Endothelial cell of umbilical vein (primary cell): ENCODE data around the gene IGHMBP2. TPM values are rescaled to one million over a fixed set of nuclear protein-coding genes. Genes with fewer than 3 reads are reported as not detected.

ENCODE experiments used
- BruUV-seq: library from RNA; stranded (reverse); fragments of 400-500 nt; replicated peaks from 2 replicates; lab custom pipeline; 2021; lab: Mats Ljungman, UMichigan
- CTCF ChIA-PET: fragments of 300-600, 350-600 bp; sonication (Branson Sonifier 250); formaldehyde crosslinking; loops from one replicate; lab custom pipeline; 2021; ENCODE audit warnings: antibody characterized with exemption, inconsistent platforms; lab: Charles Lee
- POLR2A ChIA-PET: fragments of 300-600, 350-600 bp; sonication (Branson Sonifier 250); formaldehyde crosslinking; loops from one replicate; lab custom pipeline; 2021; ENCODE audit warnings: antibody characterized with exemption, inconsistent platforms; lab: Charles Lee
- DNase-seq: peaks from one replicate; pipeline ENCODE4 v3.0.0-alpha.2; 2011; ENCODE audit warnings: low read depth, low spot score
- FAIRE-seq: peaks from 2 replicates; lab custom pipeline; 2011; peaks lifted over from hg19 to GRCh38; lab: Jason Lieb, UNC
- H2AFZ ChIP-seq: 2 replicates; pipeline ENCODE4 v1.6.0; 2012; ENCODE audit warnings: low read depth, low read length, control low read depth, inconsistent platforms
- H3K27ac ChIP-seq: 2 replicates; pipeline ENCODE4 v1.5.1; 2011; ENCODE audit warnings: low read depth, mild to moderate bottlenecking, control low read depth, low read length, moderate library complexity; ENCODE audit not compliant: insufficient read depth
- H3K27me3 ChIP-seq, 2 experiments: 2 replicates each; pipeline versions ENCODE4 v1.6.0 to v1.6.1; 2011; ENCODE audit warnings: low read length in 2 of 2, mixed read lengths in 1 of 2; ENCODE audit not compliant: control insufficient read depth in 2 of 2, insufficient read depth in 2 of 2
- H3K36me3 ChIP-seq, 2 experiments: 2 replicates in 1 of 2; 3 replicates in 1 of 2; pipeline ENCODE4 v1.5.1; 2011; ENCODE audit warnings: low read length in 2 of 2, mild to moderate bottlenecking in 1 of 2, moderate library complexity in 1 of 2; ENCODE audit not compliant: control insufficient read depth in 2 of 2, insufficient read depth in 2 of 2; ENCODE audit errors: extremely low read depth in 1 of 2
- H3K4me1 ChIP-seq: 3 replicates; pipeline ENCODE4 v1.5.1; 2011; ENCODE audit warnings: mild to moderate bottlenecking, low read length; ENCODE audit not compliant: control insufficient read depth, insufficient read depth; ENCODE audit errors: extremely low read depth
- H3K4me2 ChIP-seq: 2 replicates; pipeline ENCODE4 v1.6.1; 2011; ENCODE audit warnings: low read length, control low read depth, mixed read lengths; ENCODE audit not compliant: insufficient read depth
- H3K4me3 ChIP-seq, 3 experiments: fragments of 200-600 bp in 1 of 3; sonication (generic), shearing (Covaris generic) in 1 of 3; replicated peaks in 1 of 3; 2 replicates each; pipeline ENCODE4 v1.5.1; 2011 to 2016; ENCODE audit warnings: control low read depth in 3 of 3, low read length in 3 of 3, mild to moderate bottlenecking in 2 of 3, inconsistent platforms in 1 of 3, low read depth in 1 of 3, moderate library complexity in 1 of 3; ENCODE audit not compliant: insufficient read depth in 1 of 3
- H3K79me2 ChIP-seq: 2 replicates; pipeline ENCODE4 v1.6.0; 2012; ENCODE audit warnings: low read length, inconsistent platforms; ENCODE audit not compliant: control insufficient read depth, insufficient read depth
- H3K9ac ChIP-seq: replicated peaks from 2 replicates; pipeline ENCODE3; 2011; ENCODE audit warnings: low read length, control low read depth; ENCODE audit not compliant: insufficient read depth; ENCODE audit errors: extremely low read depth
- H3K9me1 ChIP-seq: replicated peaks from 3 replicates; pipeline ENCODE4 v1.6.0; 2011; ENCODE audit warnings: mild to moderate bottlenecking, low read length; ENCODE audit not compliant: control insufficient read depth, insufficient read depth; ENCODE audit errors: extremely low read depth
- H3K9me3 ChIP-seq: replicated peaks from 2 replicates; pipeline ENCODE4 v1.5.1; 2012; ENCODE audit warnings: low read length, inconsistent platforms; ENCODE audit not compliant: control insufficient read depth, insufficient read depth
- H4K20me1 ChIP-seq: replicated peaks from 2 replicates; pipeline ENCODE3; 2011; ENCODE audit warnings: mild to moderate bottlenecking, low read length; ENCODE audit not compliant: control insufficient read depth, insufficient read depth; ENCODE audit errors: extremely low read depth
- EZH2 ChIP-seq: IDR thresholded peaks from 2 replicates; pipeline ENCODE4 v1.6.1; 2012; ENCODE audit warnings: borderline replicate concordance, low read depth, mild to moderate bottlenecking, moderate library complexity, low read length, inconsistent platforms; ENCODE audit not compliant: severe bottlenecking
- FOS ChIP-seq: IDR thresholded peaks from 2 replicates; pipeline ENCODE4 v1.6.1; 2011; ENCODE audit warnings: mild to moderate bottlenecking, low read length, moderate library complexity, borderline replicate concordance; ENCODE audit not compliant: insufficient read depth
- GATA2 ChIP-seq: IDR thresholded peaks from 2 replicates; pipeline ENCODE4 v1.7.0; 2011; ENCODE audit warnings: low read depth, mild to moderate bottlenecking, moderate library complexity, mixed read lengths, low read length; ENCODE audit not compliant: insufficient read length, insufficient read depth
- JUN ChIP-seq: IDR thresholded peaks from 2 replicates; pipeline ENCODE4 v1.6.1; 2011; ENCODE audit warnings: borderline replicate concordance, low read depth; ENCODE audit not compliant: insufficient read length, insufficient read depth
- MAX ChIP-seq: IDR thresholded peaks from 2 replicates; pipeline ENCODE4 v1.6.1; 2011; ENCODE audit not compliant: insufficient read depth, insufficient read length
- MYC ChIP-seq: IDR thresholded peaks from one replicate; pipeline ENCODE4 v1.6.1; 2011; ENCODE audit warnings: mild to moderate bottlenecking, low read depth, low read length
- POLR2A ChIP-seq: IDR thresholded peaks from 2 replicates; pipeline ENCODE4 v1.6.1; 2012; ENCODE audit warnings: low read depth, mild to moderate bottlenecking, control low read depth, low read length
- POLR2AphosphoS5 ChIP-seq: IDR thresholded peaks from 2 replicates; pipeline ENCODE4 v1.6.1; 2012; ENCODE audit warnings: low read depth, mild to moderate bottlenecking, control low read depth, low read length, moderate library complexity; ENCODE audit not compliant: insufficient read depth
- dilution Hi-C: fragments of 300-500 bp; cut with MboI; formaldehyde crosslinking; loops from one replicate; pipeline ENCODE4 v1.15.0; 2019; ENCODE audit warnings: low sequenced_read_pairs; ENCODE audit not compliant: extremely low pct_ligation_motif_present
- intact Hi-C: fragments of 100-400 bp; cut with micrococcal nuclease; formaldehyde crosslinking; loops from one replicate; pipeline ENCODE4 v1.10.0; 2022
- polyA plus RNA-seq, 4 experiments: library from polyadenylated mRNA; depleted of rRNA in 3 of 4; stranded (reverse) in 3 of 4; unstranded in 1 of 4; fragments of >200 nt; gene quantifications; 2 replicates each; pipeline versions ENCODE4 v1.2.1 to v1.2.3, GENCODE V29; 2011 to 2012; ENCODE audit warnings: missing spikeins in 1 of 4
- total RNA-seq: library from RNA; stranded (reverse); gene quantifications from 2 replicates; pipeline ENCODE4 v1.2.3, GENCODE V29; 2021
- TF ChIP-seq, protein P1 (sequence below), 2 donors: IDR thresholded peaks; 1 replicate in 1 of 2; 2 replicates in 1 of 2; pipeline ENCODE4 v1.5.1; 2011; ENCODE audit warnings: low read length in 2 of 2, mild to moderate bottlenecking in 2 of 2, moderate library complexity in 2 of 2, control low read depth in 1 of 2, inconsistent platforms in 1 of 2, low read depth in 1 of 2; ENCODE audit not compliant: insufficient read depth in 1 of 2; ENCODE audit errors: extremely low read depth in 1 of 2

IGHMBP2 gene
- total and polyA plus RNA-seq, 2 donors (not counting 3 experiments of a cell fraction or from before 2014, with no cell fraction given): 10.9 to 25.1 TPM

DNA sequence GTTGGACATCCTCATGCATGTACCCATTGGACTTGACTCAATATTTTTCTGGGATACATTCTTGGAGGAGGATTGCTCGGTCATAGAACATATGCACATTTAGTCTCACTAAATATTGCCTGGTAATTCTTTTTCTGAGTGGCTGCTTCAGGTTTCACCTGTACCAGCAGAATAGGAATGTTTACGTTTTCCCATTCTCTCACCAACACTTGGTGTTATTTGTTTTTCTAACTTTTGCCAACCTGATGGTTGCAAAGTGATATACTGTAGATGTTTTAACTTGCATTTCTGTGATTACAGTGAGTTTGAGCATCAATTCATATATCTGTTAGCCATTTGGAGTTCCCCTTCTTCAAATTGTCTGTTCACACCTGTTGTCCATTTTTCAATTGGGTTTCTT, 78.4 kb downstream of the IGHMBP2 start:
- BruUV-seq: no TSS peak
- H3K79me2 ChIP-seq: no peaks in the 10 kb centered on the region
- H3K4me1 ChIP-seq: no peaks in the 10 kb centered on the region
- no peak overlapping the region for H3K27ac ChIP-seq
- no peaks in the 10 kb centered on the region for H3K9me1 ChIP-seq
- peaks cover 3 to 10% of the 10 kb centered on the region in 2 experiments for H3K27me3 ChIP-seq
- FAIRE-seq (no peak), DNase-seq (no peak)
- H3K9ac ChIP-seq: no peak overlapping the region
- H3K4me2 ChIP-seq: no peak overlapping the region
- ChIA-PET POLR2A (no interaction called here), CTCF (interaction anchor here (1.0 kb wide), 1 partner anchor 33 kb away, joined by 3 read pairs; no protein-coding TSS in a partner anchor)
- H4K20me1 ChIP-seq: no peaks in the 10 kb centered on the region
- dilution Hi-C loops (no loop called here), intact Hi-C loops (no loop called here)
- no peak overlapping the region for H2AFZ ChIP-seq
- H3K4me3 ChIP-seq: no peak overlapping the region
- no peaks in the 10 kb centered on the region for H3K36me3 ChIP-seq
- TF ChIP-seq EZH2: no peak
- TF ChIP-seq GATA2: no peak
- TF ChIP-seq, protein P1, sequence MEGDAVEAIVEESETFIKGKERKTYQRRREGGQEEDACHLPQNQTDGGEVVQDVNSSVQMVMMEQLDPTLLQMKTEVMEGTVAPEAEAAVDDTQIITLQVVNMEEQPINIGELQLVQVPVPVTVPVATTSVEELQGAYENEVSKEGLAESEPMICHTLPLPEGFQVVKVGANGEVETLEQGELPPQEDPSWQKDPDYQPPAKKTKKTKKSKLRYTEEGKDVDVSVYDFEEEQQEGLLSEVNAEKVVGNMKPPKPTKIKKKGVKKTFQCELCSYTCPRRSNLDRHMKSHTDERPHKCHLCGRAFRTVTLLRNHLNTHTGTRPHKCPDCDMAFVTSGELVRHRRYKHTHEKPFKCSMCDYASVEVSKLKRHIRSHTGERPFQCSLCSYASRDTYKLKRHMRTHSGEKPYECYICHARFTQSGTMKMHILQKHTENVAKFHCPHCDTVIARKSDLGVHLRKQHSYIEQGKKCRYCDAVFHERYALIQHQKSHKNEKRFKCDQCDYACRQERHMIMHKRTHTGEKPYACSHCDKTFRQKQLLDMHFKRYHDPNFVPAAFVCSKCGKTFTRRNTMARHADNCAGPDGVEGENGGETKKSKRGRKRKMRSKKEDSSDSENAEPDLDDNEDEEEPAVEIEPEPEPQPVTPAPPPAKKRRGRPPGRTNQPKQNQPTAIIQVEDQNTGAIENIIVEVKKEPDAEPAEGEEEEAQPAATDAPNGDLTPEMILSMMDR (IDR thresholded peaks at IDR 0.05; ENCODE audit: extremely low read depth in 1 of 2, insufficient read depth in 1 of 2, low read depth in 1 of 2, low read length in 2 of 2): no peak
- TF ChIP-seq POLR2AphosphoS5: no peak
- TF ChIP-seq POLR2A: no peak
- no peak for TF ChIP-seq MYC
- no peak for TF ChIP-seq JUN
- TF ChIP-seq FOS: no peak
- no peak for TF ChIP-seq MAX
- no peaks in the 10 kb centered on the region for H3K9me3 ChIP-seq
